GM12878 (cell line): ENCODE measurements around the gene SMARCA4. TPM values are rescaled to one million over a fixed set of nuclear protein-coding genes. Genes with fewer than 3 reads are reported as not detected.

Source experiments
- ATAC-seq: fragments of 200-7000 bp; cut with Tn5 transposase; 3 replicates; pipeline ENCODE4 v1.9.1; 2020; ENCODE audit warnings: mild to moderate bottlenecking, moderate library complexity
- BruUV-seq: library from RNA; stranded (reverse); fragments of 400-500 nt; replicated peaks from 2 replicates; lab custom pipeline; 2021; lab: Mats Ljungman, UMichigan
- CTCF ChIA-PET: fragments of 300-600 bp; sonication (Branson Sonifier 250); formaldehyde crosslinking; extraction: SDS; loops from one replicate; lab custom pipeline; 2021; ENCODE audit warnings: inconsistent platforms; lab: Yijun Ruan, JAX
- POLR2A ChIA-PET: fragments of 350-600 bp; formaldehyde crosslinking; extraction: SDS; loops from one replicate; lab custom pipeline; 2021; ENCODE audit warnings: inconsistent platforms; lab: Charles Lee
- RAD21 ChIA-PET: fragments of 300-600 bp; sonication (Branson Sonifier 250); formaldehyde crosslinking; loops from one replicate; lab custom pipeline; 2023; ENCODE audit warnings: antibody characterized with exemption; ENCODE audit not compliant: unreplicated experiment; lab: Charles Lee
- SMC1A ChIA-PET: fragments of 300-600 bp; sonication (Branson Sonifier 250); formaldehyde crosslinking; loops from one replicate; lab custom pipeline; 2023; ENCODE audit not compliant: unreplicated experiment, uncharacterized antibody; lab: Charles Lee
- DNase-seq: peaks from one replicate; pipeline ENCODE4 v3.0.0-alpha.2; 2011; ENCODE audit warnings: low read depth, low spot score
- FAIRE-seq: peaks from 3 replicates; lab custom pipeline; 2011; peaks lifted over from hg19 to GRCh38; lab: Jason Lieb, UNC
- H2AFZ ChIP-seq: 2 replicates; pipeline ENCODE4 v1.6.0; 2011; ENCODE audit warnings: low read depth, low read length, control low read depth; ENCODE audit not compliant: control insufficient read depth
- H3K27ac ChIP-seq: 2 replicates; pipeline ENCODE4 v1.5.1; 2011; ENCODE audit warnings: control low read depth; ENCODE audit not compliant: control insufficient read depth, insufficient read depth
- H3K27me3 ChIP-seq, 2 experiments: replicated peaks in 1 of 2; 2 replicates each; pipeline versions ENCODE4 v1.6.0 to v1.6.1; 2011; ENCODE audit warnings: low read length in 1 of 2; ENCODE audit not compliant: control insufficient read depth in 2 of 2, insufficient read depth in 2 of 2
- H3K36me3 ChIP-seq, 2 experiments: 2 replicates each; pipeline ENCODE4 v1.5.1; 2011; ENCODE audit warnings: low read length in 1 of 2; ENCODE audit not compliant: control insufficient read depth in 2 of 2, insufficient read depth in 2 of 2
- H3K4me1 ChIP-seq: 2 replicates; pipeline ENCODE4 v1.6.1; 2011; ENCODE audit warnings: mild to moderate bottlenecking, low read length, moderate library complexity, mixed read lengths; ENCODE audit not compliant: control insufficient read depth, insufficient read depth
- H3K4me2 ChIP-seq: 2 replicates; pipeline ENCODE4 v1.6.0; 2011; ENCODE audit warnings: control low read depth; ENCODE audit not compliant: control insufficient read depth, insufficient read depth
- H3K4me3 ChIP-seq: fragments of 200-600 bp; sonication (generic); 2 replicates; pipeline ENCODE4 v1.5.1; 2016
- H3K79me2 ChIP-seq: 2 replicates; pipeline ENCODE4 v1.6.0; 2011; ENCODE audit warnings: low read length; ENCODE audit not compliant: control insufficient read depth, insufficient read depth
- H3K9ac ChIP-seq: 2 replicates; pipeline ENCODE4 v1.8.0; 2011; ENCODE audit warnings: low read length, control low read depth, mixed read lengths; ENCODE audit not compliant: control insufficient read depth, insufficient read depth
- H3K9me3 ChIP-seq: replicated peaks from 3 replicates; pipeline ENCODE4 v1.5.1; 2011; ENCODE audit warnings: mild to moderate bottlenecking, low read length; ENCODE audit not compliant: control insufficient read depth, insufficient read depth
- H4K20me1 ChIP-seq: 2 replicates; pipeline ENCODE4 v1.6.0; 2011; ENCODE audit not compliant: control insufficient read depth, insufficient read depth
- CBX3 ChIP-seq: fragments of 200-600 bp; sonication (generic); IDR thresholded peaks from 2 replicates; pipeline ENCODE4 v1.6.1; 2016; ENCODE audit warnings: low read depth, borderline replicate concordance
- CHD2 ChIP-seq: IDR thresholded peaks from 2 replicates; pipeline ENCODE4 v1.6.1; 2011; ENCODE audit warnings: low read depth, low read length, improper control_type of control experiment, borderline replicate concordance
- CREM ChIP-seq: IDR thresholded peaks from 2 replicates; pipeline ENCODE4 v1.6.1; 2014; ENCODE audit warnings: antibody characterized with exemption, low read depth
- MEF2B ChIP-seq: fragments of 450-650 bp; IDR thresholded peaks from 2 replicates; pipeline ENCODE4 v1.6.1; 2018; ENCODE audit warnings: mild to moderate bottlenecking, moderate library complexity; ENCODE audit not compliant: partially characterized antibody, poor library complexity, severe bottlenecking
- PAX5 ChIP-seq: IDR thresholded peaks from 2 replicates; pipeline ENCODE4 v1.6.1; 2011; ENCODE audit warnings: low read depth, low read length, borderline replicate concordance
- TCF12 ChIP-seq: IDR thresholded peaks from 2 replicates; pipeline ENCODE4 v1.6.1; 2011; ENCODE audit warnings: low read depth, mild to moderate bottlenecking, low read length
- YBX1 ChIP-seq: fragments of 450-650 bp; IDR thresholded peaks from 2 replicates; pipeline ENCODE4 v1.6.1; 2016; ENCODE audit warnings: antibody characterized with exemption
- WGBS: methylation state at CpG from one replicate; pipeline ENCODE4 v1.1.6; 2016; ENCODE audit warnings: low lambda C conversion rate; ENCODE audit not compliant: insufficient replicate concordance, insufficient coverage; ENCODE audit errors: missing lambda C conversion rate; 5-methylcytosine and 5-hydroxymethylcytosine counted together
- in situ Hi-C: fragments of 300-500 bp; cut with MboI; formaldehyde crosslinking; loops from 9 replicates; pipeline ENCODE4 v1.14.3; 2018; ENCODE audit warnings: mixed read lengths
- intact Hi-C: fragments of 100-400 bp; cut with micrococcal nuclease; formaldehyde crosslinking; loops from one replicate; pipeline ENCODE4 v1.14.2; 2022; ENCODE audit not compliant: unreplicated experiment
- polyA plus RNA-seq, 11 experiments: library from polyadenylated mRNA; depleted of rRNA in 4 of 11; unstranded in 6 of 11; stranded (reverse) in 5 of 11; fragments of >200 nt; fragmentation: Nextera tagmentation in 4 of 11; fragmentation: Illumina TruSeq in 1 of 11; extraction: Ambion mirVana in 4 of 11; extraction: Trizol in 1 of 11; gene quantifications; 1 replicate in 1 of 11; 2 replicates in 10 of 11; pipeline versions ENCODE4 v1.2.1 to v1.2.3, GENCODE V29; 2011 to 2016; ENCODE audit warnings: inconsistent platforms in 2 of 11, missing spikeins in 2 of 11, low read depth in 1 of 11
- total RNA-seq, 4 experiments: library from RNA; depleted of rRNA in 3 of 4; stranded (reverse); fragments of >200 nt in 3 of 4; fragmentation: Illumina TruSeq in 1 of 4; extraction: Trizol in 1 of 4; gene quantifications; 2 replicates each; pipeline versions ENCODE4 v1.2.1 to v1.2.3, GENCODE V29; 2013 to 2021
- TF ChIP-seq, protein P1 (sequence below): IDR thresholded peaks from 2 replicates; pipeline ENCODE4 v1.6.1; 2012; ENCODE audit warnings: improper control_type of control experiment, low read depth, low read length; ENCODE audit not compliant: insufficient replicate concordance
- TF ChIP-seq, protein P2 (sequence below): fragments of 450-650 bp; IDR thresholded peaks from 2 replicates; pipeline ENCODE4 v1.6.1; 2017; ENCODE audit warnings: mild to moderate bottlenecking, moderate library complexity

Gene SMARCA4
- total and polyA plus RNA-seq, 10 of the 15 experiments (the other 5 are each of a cell fraction or from before 2014, with no cell fraction given) = 22.4 to 175 (median 57.4) TPM

DNA sequence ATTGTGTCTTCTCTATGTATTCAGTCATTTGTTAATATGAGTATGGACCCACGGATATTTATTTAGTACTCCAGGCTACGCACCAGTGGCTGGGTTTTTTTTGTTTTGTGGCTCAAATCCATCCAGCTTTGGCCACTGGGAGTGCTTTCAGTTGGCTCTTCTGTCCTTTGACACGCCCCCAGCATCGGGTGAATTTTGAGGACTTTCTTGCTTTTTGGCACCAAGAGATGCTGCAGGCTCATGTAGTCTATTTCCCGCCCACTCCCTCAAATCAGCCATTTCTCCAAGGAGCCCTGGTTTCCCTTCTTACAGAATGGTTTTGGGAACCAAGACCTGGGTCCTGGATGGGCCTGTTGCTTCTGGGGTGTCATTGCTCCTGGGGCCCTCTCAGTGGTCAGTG is 55.8 kb downstream of the SMARCA4 start (continued):
- TF ChIP-seq MEF2B = no peak
- TF ChIP-seq, all 136 proteins: peak for 0

DNA sequence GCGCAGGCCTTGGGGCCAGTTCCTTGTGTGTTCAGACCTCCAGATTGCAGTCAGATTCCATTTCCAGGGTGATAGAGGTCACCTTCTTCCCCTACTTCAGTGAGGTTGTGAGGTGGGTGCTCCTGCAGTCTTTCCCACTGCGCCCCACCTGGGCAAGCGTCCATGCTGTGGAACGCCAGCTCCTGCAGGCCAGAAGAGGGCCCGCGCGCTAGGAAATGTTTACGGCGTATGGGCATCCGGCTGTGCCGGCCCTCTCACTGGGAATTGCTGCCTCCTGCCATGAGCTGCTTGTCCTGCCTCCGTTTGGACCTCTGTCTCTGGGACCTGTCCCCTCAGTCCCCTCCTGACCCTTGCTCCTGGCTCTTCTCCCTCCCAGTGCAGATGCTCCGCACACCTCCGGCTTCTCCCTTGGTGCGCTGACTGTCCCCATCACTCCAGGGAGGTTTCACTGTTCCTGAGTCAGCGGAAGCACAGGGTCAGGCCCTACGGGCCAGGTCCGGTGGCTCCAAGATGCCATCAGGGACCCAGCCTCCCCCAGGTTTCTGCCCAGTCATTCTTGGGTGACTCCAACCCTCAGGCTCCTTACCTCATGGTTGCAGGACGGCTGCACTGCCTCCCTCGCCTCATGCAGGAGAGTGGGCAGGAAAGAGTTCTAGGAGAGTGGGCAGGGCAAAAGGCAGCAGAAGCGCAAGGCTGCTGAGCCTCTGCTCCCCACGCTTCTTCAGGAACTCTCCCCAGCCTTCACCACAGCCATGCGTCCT is 56.6 kb downstream of the SMARCA4 start:
- Histone ChIP-seq H3K27me3 (no peaks in the 10 kb centered on the region), H4K20me1 (no peaks in the 10 kb centered on the region), H2AFZ (no peak overlapping the region), H3K9ac (no peak overlapping the region), H3K9me3 (no peaks in the 10 kb centered on the region), H3K4me1 (no peaks in the 10 kb centered on the region)
- POLR2A ChIA-PET = no interaction called here
- 95% methylated on average over 21 of the region's 23 CpGs for WGBS
- CTCF ChIA-PET = interaction anchor here (3.4 kb wide), 1 partner anchor 76 kb away, joined by 10 read pairs; no protein-coding TSS in a partner anchor
- SMC1A ChIA-PET = no interaction called here
- TF ChIP-seq, protein P1, sequence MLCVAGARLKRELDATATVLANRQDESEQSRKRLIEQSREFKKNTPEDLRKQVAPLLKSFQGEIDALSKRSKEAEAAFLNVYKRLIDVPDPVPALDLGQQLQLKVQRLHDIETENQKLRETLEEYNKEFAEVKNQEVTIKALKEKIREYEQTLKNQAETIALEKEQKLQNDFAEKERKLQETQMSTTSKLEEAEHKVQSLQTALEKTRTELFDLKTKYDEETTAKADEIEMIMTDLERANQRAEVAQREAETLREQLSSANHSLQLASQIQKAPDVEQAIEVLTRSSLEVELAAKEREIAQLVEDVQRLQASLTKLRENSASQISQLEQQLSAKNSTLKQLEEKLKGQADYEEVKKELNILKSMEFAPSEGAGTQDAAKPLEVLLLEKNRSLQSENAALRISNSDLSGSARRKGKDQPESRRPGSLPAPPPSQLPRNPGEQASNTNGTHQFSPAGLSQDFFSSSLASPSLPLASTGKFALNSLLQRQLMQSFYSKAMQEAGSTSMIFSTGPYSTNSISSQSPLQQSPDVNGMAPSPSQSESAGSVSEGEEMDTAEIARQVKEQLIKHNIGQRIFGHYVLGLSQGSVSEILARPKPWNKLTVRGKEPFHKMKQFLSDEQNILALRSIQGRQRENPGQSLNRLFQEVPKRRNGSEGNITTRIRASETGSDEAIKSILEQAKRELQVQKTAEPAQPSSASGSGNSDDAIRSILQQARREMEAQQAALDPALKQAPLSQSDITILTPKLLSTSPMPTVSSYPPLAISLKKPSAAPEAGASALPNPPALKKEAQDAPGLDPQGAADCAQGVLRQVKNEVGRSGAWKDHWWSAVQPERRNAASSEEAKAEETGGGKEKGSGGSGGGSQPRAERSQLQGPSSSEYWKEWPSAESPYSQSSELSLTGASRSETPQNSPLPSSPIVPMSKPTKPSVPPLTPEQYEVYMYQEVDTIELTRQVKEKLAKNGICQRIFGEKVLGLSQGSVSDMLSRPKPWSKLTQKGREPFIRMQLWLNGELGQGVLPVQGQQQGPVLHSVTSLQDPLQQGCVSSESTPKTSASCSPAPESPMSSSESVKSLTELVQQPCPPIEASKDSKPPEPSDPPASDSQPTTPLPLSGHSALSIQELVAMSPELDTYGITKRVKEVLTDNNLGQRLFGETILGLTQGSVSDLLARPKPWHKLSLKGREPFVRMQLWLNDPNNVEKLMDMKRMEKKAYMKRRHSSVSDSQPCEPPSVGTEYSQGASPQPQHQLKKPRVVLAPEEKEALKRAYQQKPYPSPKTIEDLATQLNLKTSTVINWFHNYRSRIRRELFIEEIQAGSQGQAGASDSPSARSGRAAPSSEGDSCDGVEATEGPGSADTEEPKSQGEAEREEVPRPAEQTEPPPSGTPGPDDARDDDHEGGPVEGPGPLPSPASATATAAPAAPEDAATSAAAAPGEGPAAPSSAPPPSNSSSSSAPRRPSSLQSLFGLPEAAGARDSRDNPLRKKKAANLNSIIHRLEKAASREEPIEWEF = no peak
- TF ChIP-seq CBX3 = no peak
- no peak for TF ChIP-seq PAX5
- TF ChIP-seq, protein P2, sequence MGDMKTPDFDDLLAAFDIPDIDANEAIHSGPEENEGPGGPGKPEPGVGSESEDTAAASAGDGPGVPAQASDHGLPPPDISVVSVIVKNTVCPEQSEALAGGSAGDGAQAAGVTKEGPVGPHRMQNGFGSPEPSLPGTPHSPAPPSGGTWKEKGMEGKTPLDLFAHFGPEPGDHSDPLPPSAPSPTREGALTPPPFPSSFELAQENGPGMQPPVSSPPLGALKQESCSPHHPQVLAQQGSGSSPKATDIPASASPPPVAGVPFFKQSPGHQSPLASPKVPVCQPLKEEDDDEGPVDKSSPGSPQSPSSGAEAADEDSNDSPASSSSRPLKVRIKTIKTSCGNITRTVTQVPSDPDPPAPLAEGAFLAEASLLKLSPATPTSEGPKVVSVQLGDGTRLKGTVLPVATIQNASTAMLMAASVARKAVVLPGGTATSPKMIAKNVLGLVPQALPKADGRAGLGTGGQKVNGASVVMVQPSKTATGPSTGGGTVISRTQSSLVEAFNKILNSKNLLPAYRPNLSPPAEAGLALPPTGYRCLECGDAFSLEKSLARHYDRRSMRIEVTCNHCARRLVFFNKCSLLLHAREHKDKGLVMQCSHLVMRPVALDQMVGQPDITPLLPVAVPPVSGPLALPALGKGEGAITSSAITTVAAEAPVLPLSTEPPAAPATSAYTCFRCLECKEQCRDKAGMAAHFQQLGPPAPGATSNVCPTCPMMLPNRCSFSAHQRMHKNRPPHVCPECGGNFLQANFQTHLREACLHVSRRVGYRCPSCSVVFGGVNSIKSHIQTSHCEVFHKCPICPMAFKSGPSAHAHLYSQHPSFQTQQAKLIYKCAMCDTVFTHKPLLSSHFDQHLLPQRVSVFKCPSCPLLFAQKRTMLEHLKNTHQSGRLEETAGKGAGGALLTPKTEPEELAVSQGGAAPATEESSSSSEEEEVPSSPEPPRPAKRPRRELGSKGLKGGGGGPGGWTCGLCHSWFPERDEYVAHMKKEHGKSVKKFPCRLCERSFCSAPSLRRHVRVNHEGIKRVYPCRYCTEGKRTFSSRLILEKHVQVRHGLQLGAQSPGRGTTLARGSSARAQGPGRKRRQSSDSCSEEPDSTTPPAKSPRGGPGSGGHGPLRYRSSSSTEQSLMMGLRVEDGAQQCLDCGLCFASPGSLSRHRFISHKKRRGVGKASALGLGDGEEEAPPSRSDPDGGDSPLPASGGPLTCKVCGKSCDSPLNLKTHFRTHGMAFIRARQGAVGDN = no peak
- TF ChIP-seq CREM = no peak
- no peak for TF ChIP-seq TCF12
- no peak for TF ChIP-seq YBX1
- no peak for TF ChIP-seq CHD2
- TF ChIP-seq, all 136 proteins: peak for 0
- intact Hi-C loops = no loop called here
- no peak for DNase-seq
- Histone ChIP-seq H3K4me3 (no peak overlapping the region), H3K27ac (no peak overlapping the region), H3K4me2 (no peak overlapping the region), H3K79me2 (no peaks in the 10 kb centered on the region), H3K36me3 (peaks cover 33 to 58% of the 10 kb centered on the region in 2 experiments)
- in situ Hi-C loops = no loop called here
- RAD21 ChIA-PET = no interaction called here
- no TSS peak for BruUV-seq
- no peak for ATAC-seq
- FAIRE-seq = no peak
